GM18517 (cell line): ENCODE measurements around the gene GRB2.
"Not testable (repeated sequence)": the region's sequence is repeated elsewhere in the genome, so short reads cannot be mapped to it uniquely, and the experiment has no call there.

ENCODE experiments used
- ATAC-seq: cut with Tn5 transposase; IDR thresholded peaks from one replicate; pipeline ENCODE4 v1.9.1; 2021; ENCODE audit warnings: mild to moderate bottlenecking, moderate library complexity; ENCODE audit not compliant: unreplicated experiment

Gene GRB2

DNA sequence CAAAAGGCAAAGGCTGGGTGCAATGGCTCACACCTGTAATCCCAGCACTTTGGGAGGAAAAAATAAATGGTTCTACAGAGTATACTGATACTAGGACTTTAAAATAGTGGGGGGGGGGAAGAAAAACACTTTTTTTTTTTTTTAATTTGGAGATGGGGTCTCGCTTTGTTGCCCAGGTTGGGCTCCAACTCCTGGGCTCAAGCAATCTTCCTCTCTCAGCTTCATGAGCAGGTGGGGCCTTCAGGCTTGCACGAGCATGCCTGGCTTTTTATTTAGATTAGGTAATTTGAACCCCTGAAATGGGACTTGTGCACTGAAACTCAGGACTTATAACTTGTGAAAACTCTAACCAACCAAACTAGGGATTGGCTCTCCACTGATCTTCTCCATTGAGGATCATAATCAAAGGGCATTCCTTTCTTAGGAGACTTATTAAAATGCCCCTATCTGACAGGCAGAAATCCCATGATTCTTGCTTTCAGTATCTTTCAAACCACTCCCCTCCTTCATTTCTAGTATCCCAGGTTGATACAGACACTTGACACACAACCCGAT is 16.9 kb downstream of the GRB2 start:
- ATAC-seq, result no peak

DNA sequence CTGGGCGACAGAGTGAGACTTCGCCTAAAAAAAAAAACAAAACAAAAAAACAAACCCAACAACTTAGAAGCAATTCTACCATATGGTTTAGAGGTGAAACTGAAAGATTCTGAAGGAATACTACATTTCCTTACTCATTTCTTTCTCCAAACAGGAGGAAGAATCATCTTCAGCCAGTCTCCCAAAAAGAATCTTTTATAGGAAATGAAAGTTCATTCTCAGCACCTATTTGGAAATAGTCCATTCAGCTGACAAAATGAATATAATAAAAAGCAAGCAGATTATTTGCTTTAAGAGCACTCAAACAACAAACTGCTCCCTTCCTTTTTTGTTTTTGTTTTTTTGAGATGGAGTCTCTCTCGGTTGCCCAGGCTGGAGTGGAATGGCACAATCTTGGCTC is 17.7 kb downstream of the GRB2 start:
- ATAC-seq, result no peak

DNA sequence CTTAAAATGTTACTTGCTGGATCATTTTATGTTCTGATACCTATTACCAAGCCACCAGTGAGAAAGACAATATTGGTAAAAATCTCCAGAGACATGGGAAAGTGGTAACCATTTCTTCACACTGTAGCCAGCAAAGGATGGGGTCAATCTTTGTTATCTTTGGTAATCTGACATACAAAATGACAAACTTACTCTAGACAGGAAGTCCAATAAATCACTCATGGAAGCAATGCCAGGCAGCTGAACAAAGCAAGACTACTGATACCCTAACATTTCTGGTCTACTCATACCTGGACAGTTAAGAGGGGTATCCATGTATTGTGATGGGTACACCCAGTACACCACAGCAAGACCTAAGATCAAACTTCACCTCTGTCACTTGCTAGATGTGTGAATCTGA is 19.0 kb downstream of the GRB2 start:
- ATAC-seq, result no peak

DNA sequence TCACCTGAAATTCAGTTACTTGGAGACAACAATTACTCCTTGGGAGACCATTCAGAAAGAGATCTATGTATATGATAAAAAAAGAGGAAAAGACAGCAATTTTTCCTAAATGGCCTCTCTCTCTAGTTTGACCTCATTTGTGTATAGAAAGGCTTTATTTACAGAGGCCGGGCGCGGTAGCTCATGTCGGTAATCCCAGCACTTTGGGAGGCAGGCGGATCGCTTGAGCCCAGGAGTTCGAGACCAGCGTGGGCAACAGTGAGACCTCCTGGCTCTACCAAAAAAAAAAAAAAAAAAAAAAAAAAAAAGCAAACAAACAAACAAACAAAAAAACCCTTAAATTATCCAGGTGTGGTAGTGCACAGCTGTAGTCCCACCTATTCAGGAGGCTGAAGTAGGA is 20.7 kb downstream of the GRB2 start:
- ATAC-seq, result no peak

DNA sequence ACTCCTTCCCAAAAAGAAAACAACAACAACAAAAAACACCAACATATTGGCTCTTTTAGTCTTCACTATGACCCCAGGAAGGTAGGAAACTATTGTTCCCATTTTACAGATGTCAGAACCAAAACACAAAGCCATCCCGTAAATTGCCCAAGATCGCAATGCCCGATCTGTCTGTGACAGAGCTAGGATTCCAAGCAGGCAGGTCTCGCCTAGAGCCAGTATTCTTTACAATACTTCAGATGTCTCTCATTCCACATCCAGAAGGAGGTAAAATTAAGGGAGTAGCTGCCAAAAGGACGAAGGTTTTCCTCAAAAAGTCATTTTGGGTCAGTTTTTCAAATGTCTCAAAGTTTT is 21.7 kb downstream of the GRB2 start:
- no peak for ATAC-seq

DNA sequence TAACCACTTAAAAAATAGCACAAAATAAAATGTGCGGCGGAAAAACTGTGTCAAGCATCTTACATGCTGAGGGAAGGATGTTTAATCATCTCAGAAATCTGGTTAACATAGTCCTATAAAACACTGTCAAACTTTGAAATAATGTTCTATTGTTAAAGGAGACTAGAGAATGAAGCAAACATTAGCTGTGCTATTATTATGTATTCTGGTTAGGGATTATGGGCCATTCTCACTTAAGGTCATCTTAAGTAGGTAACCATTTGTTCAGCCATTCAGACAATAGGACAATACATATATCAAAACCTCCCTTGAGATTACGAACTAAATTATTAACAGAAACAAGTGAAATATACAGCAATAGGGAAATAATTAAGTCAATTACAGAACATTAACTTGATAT is 24.7 kb downstream of the GRB2 start:
- no peak for ATAC-seq

DNA sequence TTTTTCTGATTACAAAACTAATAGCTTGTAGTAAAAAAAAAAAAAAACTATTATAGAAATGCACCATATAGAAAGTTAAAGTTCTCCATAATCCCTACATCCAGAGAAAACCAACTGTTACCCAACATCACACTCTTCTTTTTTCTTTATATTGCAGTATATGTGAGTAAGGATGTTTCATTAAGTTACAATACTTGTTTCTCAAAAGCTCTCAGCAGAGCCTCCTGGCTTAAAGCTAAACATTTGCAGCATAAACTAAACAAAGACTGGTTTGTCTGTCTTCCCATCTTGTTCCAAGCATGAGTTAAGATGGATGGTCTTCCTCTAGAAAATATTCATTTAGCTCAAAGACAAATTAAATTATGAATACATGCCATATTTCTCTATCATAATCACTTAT is 25.2 kb downstream of the GRB2 start:
- ATAC-seq, result no peak

DNA sequence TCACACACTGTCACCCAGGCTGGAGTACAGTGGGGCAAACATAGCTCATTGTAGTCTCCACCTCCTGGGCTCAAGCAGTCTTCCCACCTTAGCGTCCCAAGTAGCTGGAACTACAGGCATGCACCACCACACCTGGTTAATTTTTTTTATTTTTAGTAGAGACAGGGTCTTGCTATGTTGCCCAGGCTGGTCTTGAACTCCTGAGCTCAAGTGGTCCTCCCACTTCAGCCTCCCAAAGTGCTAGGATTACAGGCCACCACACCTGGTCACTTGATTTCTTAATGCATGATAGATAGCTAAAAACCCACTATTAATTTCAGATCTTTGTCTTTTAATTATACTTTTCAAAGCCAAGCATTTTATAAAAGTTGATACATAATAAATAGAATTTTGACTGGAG is 26.1 kb downstream of the GRB2 start:
- not testable (repeated sequence) for ATAC-seq

DNA sequence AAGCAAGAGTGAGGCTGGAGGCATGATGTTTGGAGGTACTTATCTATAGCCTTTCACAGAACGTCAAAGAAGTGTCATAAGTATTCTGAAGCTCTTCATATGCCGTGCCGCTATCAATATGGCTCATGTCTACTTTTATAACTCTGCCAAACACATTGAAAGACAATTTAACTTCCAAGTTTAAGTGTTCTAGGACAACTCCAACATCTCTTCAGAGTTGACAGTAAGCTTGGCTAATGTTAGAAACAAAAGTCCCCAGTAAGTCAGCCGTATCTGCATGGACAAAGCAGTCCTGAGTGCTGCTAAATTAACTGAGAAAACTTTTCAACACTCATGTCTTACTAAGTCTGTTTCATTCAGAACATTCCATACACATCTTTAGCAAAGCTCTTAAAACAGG is 32.2 kb downstream of the GRB2 start:
- ATAC-seq, result no peak

DNA sequence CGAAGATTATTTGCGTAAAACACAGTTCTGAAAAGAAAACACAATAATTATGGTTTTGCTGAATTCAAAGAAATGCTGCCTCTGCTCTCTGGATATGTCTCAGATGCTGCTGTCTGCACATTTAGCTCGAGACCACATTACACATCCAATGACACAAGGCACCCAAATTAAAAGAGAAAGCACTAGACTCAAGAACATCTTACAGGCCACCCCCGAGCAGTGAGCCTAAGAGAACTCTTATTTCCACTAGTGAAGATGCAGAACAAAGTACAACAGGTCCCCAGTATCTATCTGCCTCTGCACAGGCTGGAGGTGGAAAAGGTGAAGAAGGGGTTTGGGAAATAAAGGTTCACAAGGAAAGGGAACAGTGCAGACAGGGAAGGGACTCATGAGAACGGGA is 33.5 kb downstream of the GRB2 start:
- peak; percentile 60 for ATAC-seq

DNA sequence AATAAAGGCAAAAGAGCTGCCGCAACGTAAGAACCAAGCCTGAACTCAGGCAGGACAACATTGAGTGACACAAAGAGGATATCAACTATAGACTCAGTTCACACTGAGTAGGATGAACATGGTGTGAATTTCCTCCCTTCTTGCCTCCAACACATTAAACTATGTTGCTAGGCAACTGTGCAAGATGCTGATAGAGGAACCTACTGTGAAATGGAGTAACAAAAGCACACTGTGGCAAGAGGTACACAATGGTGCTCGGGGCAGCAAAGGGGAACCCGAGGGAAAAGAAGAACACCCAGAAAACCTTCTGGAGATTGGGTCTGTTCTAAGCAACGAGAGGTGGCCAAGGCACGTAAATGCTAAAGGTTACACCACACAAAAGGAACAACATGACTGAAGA is 34.1 kb downstream of the GRB2 start:
- ATAC-seq, result no peak

DNA sequence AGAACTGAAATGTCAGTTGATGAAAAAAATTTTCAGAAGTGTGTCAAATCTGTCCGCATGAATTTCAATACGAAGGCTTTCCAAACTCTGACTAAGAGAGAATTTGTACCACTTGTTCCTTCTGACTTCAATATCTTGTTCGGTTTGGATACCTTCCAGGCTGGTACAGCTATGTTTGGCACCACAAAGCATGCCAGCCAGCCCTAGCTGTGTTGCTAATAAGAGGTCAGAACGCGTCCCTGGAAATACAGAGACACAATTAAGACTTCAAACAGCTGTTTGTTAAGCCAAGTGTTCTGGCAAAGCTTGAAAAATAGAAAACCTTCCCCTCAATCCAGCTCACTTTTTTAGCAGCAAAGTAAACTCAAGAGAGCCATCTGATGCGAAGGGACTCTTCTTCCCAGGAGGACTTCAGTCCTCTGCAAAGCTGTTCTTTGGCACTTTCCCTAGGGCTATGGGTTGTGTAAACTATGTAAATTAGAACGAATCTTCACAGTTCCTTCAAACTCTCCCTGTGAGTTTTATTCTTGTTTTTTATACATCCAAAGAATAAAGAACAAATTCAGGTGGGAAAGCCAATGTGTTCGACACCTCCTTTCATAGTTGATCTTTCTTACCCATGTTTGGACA is 35.1 kb downstream of the GRB2 start:
- no peak for ATAC-seq

DNA sequence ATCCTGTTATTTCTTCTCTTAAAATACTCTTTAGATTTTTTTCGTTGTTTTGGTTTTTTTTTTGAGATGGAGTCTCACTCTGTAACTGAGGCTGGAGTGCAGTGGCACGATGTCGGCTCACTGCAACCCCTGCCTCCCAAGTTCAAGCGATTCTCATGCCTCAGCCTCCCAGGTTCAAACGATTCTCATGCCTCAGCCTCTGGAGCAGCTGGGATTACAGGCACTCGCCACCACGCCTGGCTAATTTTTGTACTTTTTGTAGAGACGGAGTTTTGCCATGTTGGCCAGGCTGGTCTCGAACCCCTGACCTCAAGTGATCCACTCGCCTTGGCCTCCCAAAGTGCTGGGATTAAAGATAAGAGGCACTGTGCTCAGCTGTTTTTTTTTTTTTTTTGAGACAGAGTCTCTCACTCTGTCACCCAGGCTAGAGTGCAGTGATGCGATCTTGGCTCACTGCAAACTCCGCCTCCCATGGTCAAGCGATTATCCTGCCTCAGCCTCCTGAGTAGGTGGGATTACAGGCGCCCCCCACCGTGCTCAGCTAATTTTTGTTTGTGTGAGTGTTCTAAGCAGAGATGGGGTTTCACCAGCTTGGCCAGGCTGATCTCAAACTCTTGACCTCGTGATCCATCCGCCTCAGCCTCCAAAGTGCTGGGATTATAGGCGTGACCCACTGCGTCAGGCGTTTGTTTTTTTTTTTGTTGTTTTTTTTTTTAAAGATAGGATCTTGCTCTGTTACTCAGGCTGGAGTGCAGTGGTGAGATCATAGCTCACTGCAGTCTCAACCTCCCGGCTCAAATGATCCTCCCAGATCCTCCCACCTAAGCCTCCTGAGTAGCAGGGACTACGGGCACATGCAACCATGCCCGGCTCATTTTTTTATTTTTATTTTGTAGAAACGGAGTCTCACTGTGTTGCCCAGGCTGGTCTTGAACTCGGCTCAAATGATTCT is 37.4 kb downstream of the GRB2 start:
- not testable (repeated sequence) for ATAC-seq

DNA sequence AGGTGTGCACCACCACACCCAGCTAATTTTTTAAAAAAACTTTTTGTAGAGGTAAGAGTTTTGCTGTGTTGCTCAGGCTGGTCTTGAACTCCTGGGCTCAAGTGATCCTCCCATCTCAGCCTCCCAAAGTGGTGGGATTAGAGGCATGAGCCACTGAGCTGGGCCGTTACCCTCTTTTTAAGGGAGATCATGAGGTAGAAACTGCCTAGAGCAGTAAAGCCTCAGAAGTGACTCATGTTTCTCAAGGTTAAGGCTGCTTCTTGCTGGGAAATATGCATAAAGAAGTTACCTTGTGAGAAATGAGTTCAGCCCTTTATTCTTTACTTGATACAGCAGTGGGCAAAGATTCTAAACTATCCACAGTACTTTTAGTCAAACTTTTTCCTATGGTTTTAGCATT is 38.2 kb downstream of the GRB2 start:
- ATAC-seq, result no peak

DNA sequence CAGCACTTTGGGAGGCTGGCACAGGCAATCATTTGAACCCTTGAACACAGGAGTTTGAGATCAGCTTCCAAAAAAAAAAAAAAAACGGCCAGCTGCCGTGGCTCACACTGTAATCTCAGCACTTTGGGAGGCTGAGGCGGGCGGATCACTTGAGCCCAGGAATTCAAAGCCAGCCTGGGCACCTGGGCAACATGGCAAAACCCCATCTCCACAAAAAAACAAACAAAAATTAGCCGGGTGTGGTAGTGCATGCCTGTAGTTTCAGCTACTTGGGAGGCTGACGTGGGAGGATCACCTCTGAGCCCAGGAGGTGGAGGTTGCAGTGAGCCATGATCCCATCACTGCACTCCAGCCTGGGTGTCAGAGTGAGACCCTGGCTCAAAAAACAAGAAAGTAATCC is 39.0 kb downstream of the GRB2 start:
- no peak for ATAC-seq

DNA sequence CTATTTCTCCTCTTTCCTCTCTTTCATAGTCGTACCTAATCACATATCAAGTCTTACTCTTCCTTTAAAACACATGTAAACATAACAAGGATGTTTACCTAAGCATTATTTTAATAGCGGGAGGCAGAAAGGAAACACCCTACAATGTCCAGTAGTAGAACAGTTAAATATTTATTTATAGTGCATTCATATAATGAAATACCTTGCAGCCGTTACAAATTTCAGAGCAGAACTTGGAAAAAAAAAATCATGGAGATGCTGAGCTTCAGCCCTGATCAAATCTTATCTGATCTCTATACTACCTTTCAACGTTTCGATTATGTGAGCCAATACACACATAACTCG is 39.6 kb downstream of the GRB2 start:
- no peak for ATAC-seq

DNA sequence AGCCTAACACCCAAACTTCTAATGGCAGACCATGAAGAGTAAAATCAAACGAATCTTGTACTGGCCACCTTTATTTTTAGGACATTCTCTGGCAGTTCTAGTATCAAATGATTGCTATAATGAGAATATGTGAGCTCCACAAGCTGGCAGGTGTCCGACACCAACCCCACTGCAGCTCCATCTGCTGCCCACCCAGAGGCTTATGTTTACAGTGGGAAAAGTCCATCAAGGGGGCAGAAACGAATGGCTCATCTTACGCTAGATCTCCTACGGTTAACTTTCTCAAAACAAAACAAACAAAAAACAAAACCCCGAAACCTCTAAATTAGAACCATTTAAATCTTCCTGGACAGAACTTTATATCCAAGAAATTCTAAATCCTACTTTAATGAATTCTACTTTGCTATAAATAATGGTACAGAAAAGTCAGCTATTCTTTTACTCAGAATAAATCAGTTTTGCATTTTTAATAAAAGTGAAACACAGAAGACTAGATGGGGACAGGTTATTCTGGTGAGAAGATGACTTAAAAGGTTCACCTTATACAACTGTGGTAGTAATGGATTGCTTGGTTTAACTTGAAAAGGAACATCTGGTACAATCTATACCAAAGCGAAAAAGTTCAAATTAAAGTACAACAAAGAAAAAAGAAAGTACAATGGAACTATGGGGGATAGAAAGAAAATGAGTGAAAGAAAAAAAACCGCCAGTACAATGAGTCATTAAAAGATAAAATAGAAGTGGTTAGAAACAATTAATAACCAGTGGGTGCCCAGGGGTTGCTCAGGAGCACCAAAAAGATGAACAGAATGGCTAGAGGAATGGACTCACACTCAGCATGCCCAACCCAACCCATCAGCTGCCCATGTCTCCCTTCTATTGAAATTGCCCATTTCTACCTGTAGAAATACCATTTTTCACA is 40.2 kb downstream of the GRB2 start:
- ATAC-seq, result no peak

DNA sequence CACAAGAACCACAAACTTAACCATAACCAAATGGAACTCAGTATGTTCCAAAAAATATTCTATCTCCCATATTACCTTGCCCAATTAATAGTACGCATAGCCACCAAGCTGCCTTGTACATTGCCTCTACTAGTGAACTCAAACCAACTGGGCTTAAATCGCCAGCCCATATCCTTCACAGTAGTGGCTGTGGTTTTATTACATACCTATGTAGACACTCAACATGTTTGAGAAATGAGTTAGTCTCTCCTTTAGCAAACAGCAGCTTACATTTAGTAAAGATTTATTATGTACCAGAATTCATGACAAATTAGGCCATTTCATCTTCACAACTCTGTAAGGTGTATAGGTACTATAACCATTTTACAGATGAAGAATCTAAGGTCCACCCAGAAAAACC is 41.4 kb downstream of the GRB2 start:
- no peak for ATAC-seq

DNA sequence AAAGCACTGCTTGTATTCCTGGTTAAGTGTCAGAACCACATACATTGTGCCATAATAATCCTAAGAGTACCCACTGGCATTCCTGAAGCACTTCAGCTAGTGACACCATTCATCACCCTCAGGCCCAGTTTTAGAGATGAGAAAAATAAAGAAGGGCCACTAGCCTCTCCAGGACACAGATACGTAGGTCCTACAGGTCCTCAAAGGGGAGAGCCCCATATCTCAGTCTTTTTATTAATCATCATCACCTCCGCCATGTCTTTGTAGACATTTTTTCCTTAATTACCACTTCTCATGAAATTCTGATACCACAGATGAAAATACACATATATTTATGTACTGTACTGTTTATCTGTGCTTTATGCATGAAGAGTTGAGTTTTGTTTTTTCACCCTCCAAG is 43.5 kb downstream of the GRB2 start:
- ATAC-seq, result no peak

DNA sequence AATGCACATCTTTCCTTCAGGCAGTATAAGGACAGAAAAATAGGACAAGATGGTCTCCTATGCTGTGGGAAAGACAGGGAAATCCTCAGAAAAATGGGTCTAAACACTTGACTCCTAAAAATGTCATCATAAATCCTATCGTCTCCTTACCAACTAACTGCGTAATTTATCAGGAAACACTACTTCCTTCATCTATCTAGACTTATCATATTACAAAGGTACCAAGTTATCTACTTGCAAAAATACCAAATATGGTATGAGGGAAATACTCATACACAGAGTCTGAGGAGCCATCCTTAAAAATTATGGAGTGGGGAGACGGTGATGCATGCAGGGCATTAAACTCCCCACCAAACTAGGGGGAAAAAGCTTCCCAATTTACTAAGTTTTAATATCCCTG is 44.1 kb downstream of the GRB2 start:
- ATAC-seq, result no peak

DNA sequence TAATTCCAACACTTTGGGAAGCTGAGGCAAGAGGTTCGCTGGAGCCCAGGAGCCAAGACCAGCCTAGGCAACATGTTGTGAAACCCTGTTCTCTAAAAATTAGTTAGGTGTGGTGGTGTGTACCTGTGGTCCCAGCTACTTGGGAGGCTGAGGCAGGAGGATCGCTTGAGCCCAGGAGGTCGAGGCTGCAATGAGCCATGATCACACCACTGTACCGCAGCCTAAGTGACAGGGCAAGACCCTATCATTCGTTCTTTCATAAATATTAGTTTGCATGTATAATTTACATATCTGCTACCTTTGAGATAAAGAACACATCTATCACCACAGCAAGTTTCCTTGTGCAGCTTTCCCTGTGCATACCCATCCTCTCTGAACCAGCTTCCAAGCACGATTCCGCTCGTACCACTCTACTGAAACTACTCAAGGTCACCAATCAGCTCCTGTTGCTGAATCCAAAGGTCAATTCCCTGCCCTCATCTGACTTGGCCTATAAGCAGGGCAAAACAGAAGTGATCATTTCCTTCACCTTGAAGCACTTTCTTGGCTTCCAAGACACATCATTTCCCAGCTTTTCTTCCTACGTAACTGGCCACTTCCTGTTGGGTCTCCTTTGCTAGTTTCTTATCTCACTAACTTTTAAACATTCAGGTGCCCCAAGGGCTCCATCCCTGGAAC is 49.1 kb downstream of the GRB2 start:
- ATAC-seq, result no peak
